Cardiac septum (tissue), 1 donor: ENCODE measurements around the gene CREG1. TPM values are rescaled to one million over a fixed set of nuclear protein-coding genes. Genes with fewer than 3 reads are reported as not detected.
A peak's percentile ranks its signal among the peaks of the same experiment; 100 is the strongest.
"Not testable (repeated sequence)": the region's sequence is repeated elsewhere in the genome, so short reads cannot be mapped to it uniquely, and the experiment has no call there.

Source experiments
- DNase-seq: peaks from one replicate; pipeline ENCODE4 v3.0.0-alpha.2; 2020; ENCODE audit warnings: low spot score
- intact Hi-C: fragments of 100-400 bp; cut with DNase I; formaldehyde crosslinking; loops from one replicate; pipeline ENCODE4 v1.14.0; 2022
- long read RNA-seq: library from polyadenylated mRNA; unstranded; transcript quantifications from one replicate; pipeline ENCODE4 v2.0.0, GENCODE V29; 2021
- total RNA-seq: library from RNA; stranded (reverse); fragmentation: NEBNext Ultra II Directional; extraction: Animal tissue kit (Norgen Biotek cat#: 25700); gene quantifications from one replicate; pipeline ENCODE4 v1.2.1, GENCODE V29; 2021
- donor health status: DM: no; HTN: no; CAD: no.

The CREG1 gene
- 60.1 TPM for total RNA-seq
- long read RNA-seq, transcript CREG1-201 (4 exons, 1,974 nt) = major isoform, 235 of 239 reads
- long read RNA-seq, partial matches to known transcripts = 3 of 239 reads
- long read RNA-seq, other reads (novel, unspliced or antisense) = 1 of 239 reads

GRCh38 chr1:167553136-167554027, at the start of gene CREG1:
Gene CREG1 (minus strand): TSS chr1:167553762.
- intact Hi-C loops = no loop called here
- DNase-seq = peak; percentile 97

GRCh38 chr1:167602840-167603239, 49.3 kb upstream of the CREG1 start:
- no peak for DNase-seq
- intact Hi-C loops = loop anchor here (5.0 kb wide), 2 partner anchors 34 to 199 kb away; no protein-coding TSS in a partner anchor

GRCh38 chr1:167601442-167602383, 48.2 kb upstream of the CREG1 start:
- peak; percentile 90 for DNase-seq
- intact Hi-C loops = loop anchor here (5.0 kb wide), 2 partner anchors 36 to 201 kb away; no protein-coding TSS in a partner anchor

GRCh38 chr1:167599957-167600581, 46.5 kb upstream of the CREG1 start:
- intact Hi-C loops = loop anchor here (1.0 to 5.0 kb wide), 3 partner anchors 37 to 202 kb away; no protein-coding TSS in a partner anchor
- no peak for DNase-seq

GRCh38 chr1:167594822-167595221, 41.3 kb upstream of the CREG1 start:
- intact Hi-C loops = no loop called here
- DNase-seq = no peak

- intact Hi-C loops = no loop called here
- DNase-seq = no peak
Observed at GRCh38 chr1:167593860-167594259, 40.3 kb upstream of the CREG1 start.

- no peak for DNase-seq
- intact Hi-C loops = no loop called here
Observed at GRCh38 chr1:167592475-167592874, 38.9 kb upstream of the CREG1 start.

- intact Hi-C loops = no loop called here
Observed at GRCh38 chr1:167588361-167588760, 34.8 kb upstream of the CREG1 start.

GRCh38 chr1:167587872-167588271, 34.3 kb upstream of the CREG1 start:
- DNase-seq = no peak
- intact Hi-C loops = no loop called here

More at GRCh38 chr1:167588361-167588760, 34.8 kb upstream of the CREG1 start:
- DNase-seq = no peak

GRCh38 chr1:167587342-167587741, 33.8 kb upstream of the CREG1 start:
- no peak for DNase-seq
- intact Hi-C loops = no loop called here

GRCh38 chr1:167584581-167584980, 31.0 kb upstream of the CREG1 start:
- no peak for DNase-seq
- intact Hi-C loops = no loop called here

- intact Hi-C loops = no loop called here
- no peak for DNase-seq
Observed at GRCh38 chr1:167582722-167583121, 29.2 kb upstream of the CREG1 start.

GRCh38 chr1:167582064-167582463, 28.5 kb upstream of the CREG1 start:
- DNase-seq = no peak
- intact Hi-C loops = no loop called here

GRCh38 chr1:167579986-167580385, 26.4 kb upstream of the CREG1 start:
- intact Hi-C loops = no loop called here
- DNase-seq = no peak

- intact Hi-C loops = no loop called here
- DNase-seq = no peak
Observed at GRCh38 chr1:167578939-167579521, 25.5 kb upstream of the CREG1 start.

GRCh38 chr1:167575649-167576048, 22.1 kb upstream of the CREG1 start:
- intact Hi-C loops = no loop called here

GRCh38 chr1:167573035-167573434, 19.5 kb upstream of the CREG1 start:
- no peak for DNase-seq
- intact Hi-C loops = no loop called here

More at GRCh38 chr1:167575649-167576048, 22.1 kb upstream of the CREG1 start:
- no peak for DNase-seq

GRCh38 chr1:167570712-167571111, 17.1 kb upstream of the CREG1 start:
- intact Hi-C loops = not testable (repeated sequence)

GRCh38 chr1:167567663-167568062, 14.1 kb upstream of the CREG1 start:
- intact Hi-C loops = no loop called here
- DNase-seq = no peak

More at GRCh38 chr1:167570712-167571111, 17.1 kb upstream of the CREG1 start:
- DNase-seq = not testable (repeated sequence)
